Suprapubic skin (tissue), 4 donors: Measurements from ENCODE around the gene C17orf75.

ENCODE experiments used
- CTCF ChIP-seq, 2 donors: fragments of 200-600 bp in 1 of 2; fragments of 450-650 bp in 1 of 2; sonication (generic) in 1 of 2; IDR thresholded peaks; one replicate each; pipeline ENCODE4 v1.5.1; 2016 to 2019; ENCODE audit warnings: antibody characterized with exemption in 2 of 2, mild to moderate bottlenecking in 1 of 2, moderate library complexity in 1 of 2
- EP300 ChIP-seq: sonication (generic); formaldehyde crosslinking; IDR thresholded peaks from one replicate; pipeline ENCODE4 v1.6.1; 2017; ENCODE audit warnings: antibody characterized with exemption
- POLR2A ChIP-seq, 2 donors: fragments of 450-650 bp; IDR thresholded peaks; one replicate each; pipeline ENCODE4 v1.6.1; 2017; ENCODE audit warnings: antibody characterized with exemption in 2 of 2, mild to moderate bottlenecking in 2 of 2, moderate library complexity in 2 of 2
- POLR2AphosphoS5 ChIP-seq, 3 donors: sonication (generic); formaldehyde crosslinking; IDR thresholded peaks; one replicate each; pipeline ENCODE4 v1.6.1; 2017; ENCODE audit warnings: antibody characterized with exemption in 3 of 3

DNA sequence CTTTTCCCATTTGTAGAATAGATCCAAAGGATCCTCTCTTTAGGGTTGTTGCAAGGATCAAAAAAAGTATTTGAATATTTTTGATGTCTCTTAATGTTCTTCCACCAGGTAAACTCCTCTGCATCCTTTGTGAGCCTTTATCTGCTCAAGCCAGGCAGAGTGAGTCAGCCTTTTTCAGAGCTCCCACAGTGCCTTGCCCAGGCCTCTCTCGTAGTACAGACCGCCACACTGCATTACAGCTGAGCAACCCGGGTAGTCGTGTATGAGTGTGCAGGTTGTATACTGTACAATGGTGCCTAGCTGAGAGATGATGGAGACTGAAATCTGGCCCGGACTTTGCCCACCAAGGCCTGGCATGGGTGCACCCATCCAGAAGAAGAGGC lies 55.5 kb downstream of the C17orf75 start:
- TF ChIP-seq CTCF (IDR thresholded peaks at IDR 0.05) (no peak), POLR2A (IDR thresholded peaks at IDR 0.05) (no peak), POLR2AphosphoS5 (IDR thresholded peaks at IDR 0.05) (no peak), EP300 (no peak)
